GM10266 (cell line): Measurements from ENCODE around the gene ZMYM2.
A peak's percentile ranks its signal among the peaks of the same experiment; 100 is the strongest.

Experiments
- DNase-seq: peaks from one replicate; pipeline ENCODE4 v3.0.0; 2012; ENCODE audit errors: extremely low spot score
- CTCF ChIP-seq: IDR thresholded peaks from 2 replicates; pipeline ENCODE4 v1.5.1; 2012; ENCODE audit warnings: mild to moderate bottlenecking, low read depth; ENCODE audit not compliant: control insufficient read depth, insufficient read depth; ENCODE audit errors: missing control alignments

ZMYM2 gene

DNA sequence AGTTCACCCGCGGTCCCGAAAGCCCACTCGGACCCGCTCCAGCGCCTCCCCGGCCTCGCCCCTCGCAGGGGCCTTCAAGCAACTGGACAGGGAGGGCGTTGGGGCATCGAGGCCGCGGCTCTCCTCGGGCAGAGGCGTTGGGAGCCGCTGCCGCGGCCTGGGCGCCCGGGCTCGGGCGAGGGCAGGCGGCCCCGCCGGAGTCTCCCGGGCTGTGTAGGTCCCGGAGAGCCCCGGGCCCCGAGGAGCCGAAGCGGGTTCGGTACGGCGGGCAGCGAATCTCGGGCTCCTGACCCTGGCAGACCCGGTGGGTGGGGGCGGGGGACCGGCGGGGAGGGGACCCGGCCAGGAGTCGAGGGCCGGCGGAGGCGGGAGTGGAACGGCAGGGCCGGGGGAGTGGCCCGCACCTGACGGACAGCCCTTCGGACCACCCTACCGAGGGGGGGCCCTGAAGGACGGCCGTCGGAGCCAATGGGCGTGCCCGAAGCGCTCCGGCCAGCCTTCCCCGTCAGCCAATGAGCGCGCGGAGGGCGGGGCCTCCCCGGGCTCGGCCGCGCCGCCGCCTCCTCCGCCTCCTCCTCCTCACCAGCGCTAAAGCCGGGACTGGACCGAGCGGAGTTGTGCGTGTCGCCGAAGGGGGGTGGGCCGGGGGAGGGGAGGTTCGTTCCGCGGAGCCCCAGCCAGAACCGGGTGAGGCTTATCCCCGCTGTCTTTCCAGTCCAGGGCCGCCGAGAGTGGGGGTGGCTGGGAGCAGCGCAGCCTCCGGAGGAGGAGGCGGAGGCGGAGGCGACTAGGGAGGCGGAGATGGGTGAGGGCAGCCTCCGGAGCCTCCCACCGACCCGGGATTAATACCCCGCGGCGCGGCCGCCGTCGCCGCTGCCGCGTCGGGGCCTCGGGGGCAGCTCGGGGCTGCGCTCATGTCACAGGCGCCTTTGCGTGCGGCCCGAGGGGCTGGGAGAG, at the start of gene ZMYM2:
TSS of gene ZMYM2 (plus strand) at position 573 of the 957 bp plus-strand sequence. CDS start 34,346 bp downstream, outside the sequence.
- TF ChIP-seq CTCF = no peak
- peak; percentile 99 for DNase-seq

GRCh38 chr13:19910336-19911072, 48.0 kb upstream of the ZMYM2 start:
- DNase-seq = no peak
- TF ChIP-seq CTCF = no peak

- peak; percentile 37 for TF ChIP-seq CTCF
- peak; percentile 17 for DNase-seq
Measured at GRCh38 chr13:19927117-19927748, 31.3 kb upstream of the ZMYM2 start.

DNA sequence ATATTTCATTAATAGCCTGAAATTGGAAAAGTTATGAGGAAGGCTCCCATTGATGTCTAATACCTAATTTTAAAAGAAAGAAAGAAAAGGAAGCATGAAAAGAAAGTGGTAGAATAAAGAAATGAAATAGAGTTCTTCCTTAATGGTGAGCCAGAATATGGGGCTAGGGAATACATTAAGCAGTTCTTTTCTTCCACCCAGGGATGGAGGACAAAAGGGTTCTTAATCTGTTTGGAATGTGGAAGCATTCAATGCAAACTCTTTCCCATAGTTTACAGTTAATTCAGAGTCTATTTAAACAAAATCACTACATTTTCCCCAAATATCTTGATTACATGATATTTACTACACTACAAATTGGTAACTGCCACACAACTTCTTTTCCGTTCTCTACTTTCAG, 18.4 kb upstream of the ZMYM2 start:
- no peak for DNase-seq
- no peak for TF ChIP-seq CTCF

DNA sequence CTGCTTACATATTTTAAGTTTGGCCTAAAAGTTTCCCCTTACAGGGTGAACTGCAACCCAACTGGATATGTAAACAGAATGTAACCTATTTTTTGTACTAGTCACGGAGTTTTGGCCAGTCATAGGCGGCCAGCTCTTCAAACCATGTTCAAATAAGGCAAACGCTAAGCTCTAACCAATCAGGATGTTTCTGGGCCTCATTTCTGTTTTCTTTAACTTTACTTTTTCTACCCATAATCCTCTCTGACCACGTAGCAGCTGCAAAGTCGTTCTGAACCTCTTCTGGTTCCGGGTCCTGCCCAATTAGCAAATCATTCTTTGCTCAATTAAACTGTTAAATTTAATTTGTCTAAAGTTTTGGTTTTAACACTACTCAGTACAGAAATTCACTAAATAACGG, 8.2 kb upstream of the ZMYM2 start:
- TF ChIP-seq CTCF = no peak
- DNase-seq = no peak

DNA sequence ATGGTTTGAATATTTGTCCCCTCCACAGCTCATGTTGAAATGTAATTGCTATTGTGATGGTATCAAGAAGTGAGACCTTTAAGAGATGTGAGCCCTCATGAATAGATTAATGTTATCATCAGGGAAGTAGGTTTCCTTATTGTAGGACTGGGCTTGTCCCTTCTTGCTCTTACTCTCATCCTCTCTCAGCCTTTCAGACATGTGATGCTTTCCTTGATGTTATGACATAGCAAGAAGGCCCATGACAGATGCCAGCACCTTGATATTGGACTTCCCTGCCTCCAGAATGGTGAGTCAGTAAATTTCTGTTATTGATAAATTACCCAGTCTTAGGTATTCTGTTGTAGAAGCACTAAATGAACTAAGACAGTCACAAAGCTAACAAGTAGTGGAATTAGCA, 5.7 kb upstream of the ZMYM2 start:
- no peak for TF ChIP-seq CTCF
- no peak for DNase-seq
